ENCODE results near the gene PCDH9. TPM values are rescaled to one million over a fixed set of nuclear protein-coding genes. Genes with fewer than 3 reads are reported as not detected.

PCDH9 gene
- total RNA-seq, 1 donor from 2014 or later = 10.4 TPM

GRCh38 chr13:66543780-66544179 is 686.4 kb downstream of the PCDH9 start:
- H4K20me1 ChIP-seq (ENCODE audit: insufficient read depth, low read length) = no peaks in the 10 kb centered on the region
- no peak overlapping the region for H3K27ac Mint-ChIP-seq (ENCODE audit: unreplicated experiment)
- H3K4me3 Mint-ChIP-seq (ENCODE audit: unreplicated experiment) = no peak overlapping the region
- H2AFZ ChIP-seq (ENCODE audit: low read depth, low read length) = no peak overlapping the region
- no peaks in the 10 kb centered on the region for H3K9me3 ChIP-seq (ENCODE audit: insufficient read depth, low read depth, low read length)
- H3K27me3 Mint-ChIP-seq (ENCODE audit: low read depth, unreplicated experiment) = no peaks in the 10 kb centered on the region
- no peak overlapping the region for H3K27ac ChIP-seq (ENCODE audit: low read depth, low read length)
- H3K4me3 ChIP-seq (ENCODE audit: insufficient read depth, low read depth, low read length) = no peak overlapping the region
- H3K36me3 ChIP-seq (ENCODE audit: insufficient read depth, low read length) = no peaks in the 10 kb centered on the region
- DNase-seq (ENCODE audit: low read depth) (no peak), FAIRE-seq (no peak)
- H3K4me1 ChIP-seq (ENCODE audit: insufficient read depth, low read length) = no peaks in the 10 kb centered on the region
- no peaks in the 10 kb centered on the region for H3K27me3 ChIP-seq (ENCODE audit: insufficient read depth, low read length)
- no peaks in the 10 kb centered on the region for H3K9me3 Mint-ChIP-seq (ENCODE audit: unreplicated experiment)
- H3K79me2 ChIP-seq (ENCODE audit: insufficient read depth, low read length) = no peaks in the 10 kb centered on the region
- peaks cover 9% of the 10 kb centered on the region for H3K4me1 Mint-ChIP-seq (ENCODE audit: low read depth, unreplicated experiment)
- no peak overlapping the region for H3K9ac ChIP-seq (ENCODE audit: low read length)
- TF ChIP-seq EZH2 (IDR thresholded peaks at IDR 0.05; ENCODE audit: insufficient read depth, low read length) = no peak
- TF ChIP-seq, protein P1, sequence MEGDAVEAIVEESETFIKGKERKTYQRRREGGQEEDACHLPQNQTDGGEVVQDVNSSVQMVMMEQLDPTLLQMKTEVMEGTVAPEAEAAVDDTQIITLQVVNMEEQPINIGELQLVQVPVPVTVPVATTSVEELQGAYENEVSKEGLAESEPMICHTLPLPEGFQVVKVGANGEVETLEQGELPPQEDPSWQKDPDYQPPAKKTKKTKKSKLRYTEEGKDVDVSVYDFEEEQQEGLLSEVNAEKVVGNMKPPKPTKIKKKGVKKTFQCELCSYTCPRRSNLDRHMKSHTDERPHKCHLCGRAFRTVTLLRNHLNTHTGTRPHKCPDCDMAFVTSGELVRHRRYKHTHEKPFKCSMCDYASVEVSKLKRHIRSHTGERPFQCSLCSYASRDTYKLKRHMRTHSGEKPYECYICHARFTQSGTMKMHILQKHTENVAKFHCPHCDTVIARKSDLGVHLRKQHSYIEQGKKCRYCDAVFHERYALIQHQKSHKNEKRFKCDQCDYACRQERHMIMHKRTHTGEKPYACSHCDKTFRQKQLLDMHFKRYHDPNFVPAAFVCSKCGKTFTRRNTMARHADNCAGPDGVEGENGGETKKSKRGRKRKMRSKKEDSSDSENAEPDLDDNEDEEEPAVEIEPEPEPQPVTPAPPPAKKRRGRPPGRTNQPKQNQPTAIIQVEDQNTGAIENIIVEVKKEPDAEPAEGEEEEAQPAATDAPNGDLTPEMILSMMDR (IDR thresholded peaks at IDR 0.05; ENCODE audit: insufficient read depth, low read depth, low read length) = no peak
- no peaks in the 10 kb centered on the region for H3K36me3 Mint-ChIP-seq (ENCODE audit: low read depth, unreplicated experiment)
- H3K4me2 ChIP-seq (ENCODE audit: low read length) = no peak overlapping the region

GRCh38 chr13:66537417-66537816 is 692.7 kb downstream of the PCDH9 start:
- Mint-ChIP-seq H3K27ac (ENCODE audit: unreplicated experiment) (no peak overlapping the region), H3K27me3 (ENCODE audit: low read depth, unreplicated experiment) (no peaks in the 10 kb centered on the region), H3K36me3 (ENCODE audit: low read depth, unreplicated experiment) (no peaks in the 10 kb centered on the region), H3K9me3 (ENCODE audit: unreplicated experiment) (no peaks in the 10 kb centered on the region), H3K4me3 (ENCODE audit: unreplicated experiment) (no peak overlapping the region), H3K4me1 (ENCODE audit: low read depth, unreplicated experiment) (peaks cover 4% of the 10 kb centered on the region)
- Histone ChIP-seq H2AFZ (ENCODE audit: low read depth, low read length) (no peak overlapping the region), H3K9me3 (ENCODE audit: insufficient read depth, low read depth, low read length) (no peaks in the 10 kb centered on the region), H3K79me2 (ENCODE audit: insufficient read depth, low read length) (no peaks in the 10 kb centered on the region), H3K36me3 (ENCODE audit: insufficient read depth, low read length) (no peaks in the 10 kb centered on the region), H3K27ac (ENCODE audit: low read depth, low read length) (no peak overlapping the region), H3K27me3 (ENCODE audit: insufficient read depth, low read length) (no peaks in the 10 kb centered on the region), H3K4me3 (ENCODE audit: insufficient read depth, low read depth, low read length) (no peak overlapping the region), H3K4me2 (ENCODE audit: low read length) (no peak overlapping the region), H4K20me1 (ENCODE audit: insufficient read depth, low read length) (no peaks in the 10 kb centered on the region), H3K9ac (ENCODE audit: low read length) (no peak overlapping the region), H3K4me1 (ENCODE audit: insufficient read depth, low read length) (no peaks in the 10 kb centered on the region)
- TF ChIP-seq EZH2 (IDR thresholded peaks at IDR 0.05; ENCODE audit: insufficient read depth, low read length) = no peak
- TF ChIP-seq, protein P1 (IDR thresholded peaks at IDR 0.05; ENCODE audit: insufficient read depth, low read depth, low read length) = no peak
- no peak for DNase-seq (ENCODE audit: low read depth)
- FAIRE-seq = no peak

- FAIRE-seq (no peak), DNase-seq (ENCODE audit: low read depth) (no peak)
- H3K27ac ChIP-seq (ENCODE audit: low read depth, low read length) = no peak overlapping the region
- no peak overlapping the region for H3K9ac ChIP-seq (ENCODE audit: low read length)
- no peak overlapping the region for H3K4me2 ChIP-seq (ENCODE audit: low read length)
- H2AFZ ChIP-seq (ENCODE audit: low read depth, low read length) = no peak overlapping the region
- TF ChIP-seq, protein P1 (IDR thresholded peaks at IDR 0.05; ENCODE audit: insufficient read depth, low read depth, low read length) = no peak
- TF ChIP-seq EZH2 (IDR thresholded peaks at IDR 0.05; ENCODE audit: insufficient read depth, low read length) = no peak
- no peaks in the 10 kb centered on the region for H3K27me3 ChIP-seq (ENCODE audit: insufficient read depth, low read length)
- Mint-ChIP-seq H3K9me3 (ENCODE audit: unreplicated experiment) (no peaks in the 10 kb centered on the region), H3K4me3 (ENCODE audit: unreplicated experiment) (no peak overlapping the region), H3K36me3 (ENCODE audit: low read depth, unreplicated experiment) (no peaks in the 10 kb centered on the region), H3K27me3 (ENCODE audit: low read depth, unreplicated experiment) (no peaks in the 10 kb centered on the region), H3K27ac (ENCODE audit: unreplicated experiment) (no peak overlapping the region), H3K4me1 (ENCODE audit: low read depth, unreplicated experiment) (peaks cover 4% of the 10 kb centered on the region)
- no peaks in the 10 kb centered on the region for H3K79me2 ChIP-seq (ENCODE audit: insufficient read depth, low read length)
- no peak overlapping the region for H3K4me3 ChIP-seq (ENCODE audit: insufficient read depth, low read depth, low read length)
- H3K36me3 ChIP-seq (ENCODE audit: insufficient read depth, low read length) = no peaks in the 10 kb centered on the region
- H3K9me3 ChIP-seq (ENCODE audit: insufficient read depth, low read depth, low read length) = no peaks in the 10 kb centered on the region
- H4K20me1 ChIP-seq (ENCODE audit: insufficient read depth, low read length) = no peaks in the 10 kb centered on the region
- H3K4me1 ChIP-seq (ENCODE audit: insufficient read depth, low read length) = no peaks in the 10 kb centered on the region
Observed at GRCh38 chr13:66536746-66537145, 693.4 kb downstream of the PCDH9 start.

Measured in astrocyte (in vitro differentiated cells and primary cell).